IMR-90 (cell line): Measurements from ENCODE around the gene PRR36. TPM values are rescaled to one million over a fixed set of nuclear protein-coding genes. Genes with fewer than 3 reads are reported as not detected.

Experiments used
- ATAC-seq: fragments of 200-7000 bp; cut with Tn5 transposase; 2 replicates; pipeline ENCODE4 v1.9.1; 2020; ENCODE audit warnings: low read depth, mild to moderate bottlenecking, moderate library complexity
- BruUV-seq: library from RNA; stranded (reverse); fragments of 400-500 nt; replicated peaks from 2 replicates; lab custom pipeline; 2021; lab: Mats Ljungman, UMichigan
- CTCF ChIA-PET: fragments of 300-600 bp; formaldehyde crosslinking; extraction: SDS; loops from one replicate; lab custom pipeline; 2021; ENCODE audit warnings: antibody characterized with exemption; lab: Yijun Ruan, JAX
- POLR2A ChIA-PET: fragments of 300-600 bp; sonication (Branson Sonifier 250); formaldehyde crosslinking; loops from one replicate; lab custom pipeline; 2022; ENCODE audit warnings: antibody characterized with exemption; ENCODE audit not compliant: unreplicated experiment; lab: Charles Lee
- DNase-seq: peaks from one replicate; pipeline ENCODE4 v3.0.0; 2013
- H2AFZ ChIP-seq: replicated peaks from 2 replicates; pipeline ENCODE3; 2013; ENCODE audit warnings: low read length, mild to moderate bottlenecking; ENCODE audit not compliant: poor library complexity
- H2AK5ac ChIP-seq: 2 replicates; pipeline ENCODE4 v1.6.1; 2013; ENCODE audit warnings: low read depth, low read length, inconsistent platforms
- H2AK9ac ChIP-seq: replicated peaks from 2 replicates; pipeline ENCODE3; 2013; ENCODE audit warnings: mild to moderate bottlenecking, low read depth, low read length, moderate library complexity; ENCODE audit not compliant: poor library complexity
- H2BK120ac ChIP-seq: 2 replicates; pipeline ENCODE4 v1.6.1; 2013; ENCODE audit warnings: low read depth, low read length, inconsistent platforms
- H2BK15ac ChIP-seq: 3 replicates; pipeline ENCODE4 v1.6.1; 2013; ENCODE audit warnings: low read depth, low read length, inconsistent platforms
- H2BK20ac ChIP-seq: 2 replicates; pipeline ENCODE4 v1.6.1; 2013; ENCODE audit warnings: low read depth, mild to moderate bottlenecking, inconsistent platforms, low read length, moderate library complexity
- H2BK5ac ChIP-seq: 2 replicates; pipeline ENCODE4 v1.6.1; 2013; ENCODE audit warnings: mild to moderate bottlenecking, low read depth, low read length, inconsistent platforms; ENCODE audit not compliant: poor library complexity, severe bottlenecking
- H3K14ac ChIP-seq: replicated peaks from 2 replicates; pipeline ENCODE4 v1.6.1; 2013; ENCODE audit warnings: low read depth, low read length, inconsistent platforms
- H3K18ac ChIP-seq: 2 replicates; pipeline ENCODE4 v1.6.1; 2013; ENCODE audit warnings: low read depth, low read length, control low read depth
- H3K23ac ChIP-seq: 2 replicates; pipeline ENCODE4 v1.6.1; 2013; ENCODE audit warnings: low read depth, low read length, inconsistent platforms
- H3K27ac ChIP-seq: 2 replicates; pipeline ENCODE4 v1.5.1; 2013; ENCODE audit warnings: mild to moderate bottlenecking, control low read depth, low read length; ENCODE audit not compliant: insufficient read depth
- H3K27me3 ChIP-seq: 2 replicates; pipeline ENCODE4 v1.6.1; 2013; ENCODE audit warnings: low read length; ENCODE audit not compliant: control insufficient read depth, insufficient read depth
- H3K36me3 ChIP-seq: 2 replicates; pipeline ENCODE4 v1.6.1; 2013; ENCODE audit warnings: low read length, mixed read lengths; ENCODE audit not compliant: control insufficient read depth, insufficient read depth
- H3K4ac ChIP-seq: 2 replicates; pipeline ENCODE4 v1.6.1; 2013; ENCODE audit warnings: low read depth, low read length, inconsistent platforms
- H3K4me1 ChIP-seq: 2 replicates; pipeline ENCODE4 v1.6.1; 2013; ENCODE audit warnings: low read length, mixed read lengths; ENCODE audit not compliant: control insufficient read depth, insufficient read depth
- H3K4me2 ChIP-seq: 2 replicates; pipeline ENCODE4 v1.6.1; 2013; ENCODE audit warnings: low read depth, mild to moderate bottlenecking, control low read depth, low read length, moderate library complexity
- H3K4me3 ChIP-seq: 2 replicates; pipeline ENCODE4 v1.5.1; 2013; ENCODE audit warnings: low read depth, mild to moderate bottlenecking, control low read depth, low read length, moderate library complexity; ENCODE audit not compliant: insufficient read depth
- H3K56ac ChIP-seq: 2 replicates; pipeline ENCODE4 v1.6.1; 2013; ENCODE audit warnings: low read length, inconsistent platforms; ENCODE audit not compliant: insufficient read depth; ENCODE audit errors: extremely low read depth
- H3K79me1 ChIP-seq, 2 experiments: 2 replicates each; pipeline ENCODE4 v1.6.1; 2013; ENCODE audit warnings: low read length in 2 of 2, inconsistent platforms in 1 of 2, low read depth in 1 of 2
- H3K9ac ChIP-seq: 2 replicates; pipeline ENCODE4 v1.6.1; 2013; ENCODE audit warnings: low read depth, low read length, control low read depth
- H3K9me1 ChIP-seq: 2 replicates; pipeline ENCODE4 v1.6.1; 2013; ENCODE audit warnings: low read length, inconsistent platforms; ENCODE audit not compliant: insufficient read depth
- H3K9me3 ChIP-seq: 2 replicates; pipeline ENCODE4 v1.6.1; 2013; ENCODE audit warnings: low read length; ENCODE audit not compliant: control insufficient read depth, insufficient read depth
- H4K20me1 ChIP-seq: 2 replicates; pipeline ENCODE4 v1.6.1; 2013; ENCODE audit warnings: low read length, inconsistent platforms; ENCODE audit not compliant: insufficient read depth
- H4K5ac ChIP-seq: 2 replicates; pipeline ENCODE4 v1.6.1; 2013; ENCODE audit warnings: mild to moderate bottlenecking, low read depth, low read length, control low read depth
- H4K8ac ChIP-seq, 2 experiments: 2 replicates each; pipeline ENCODE4 v1.6.1; 2013; ENCODE audit warnings: low read depth in 2 of 2, low read length in 2 of 2, control low read depth in 1 of 2, inconsistent platforms in 1 of 2
- H4K91ac ChIP-seq: 2 replicates; pipeline ENCODE4 v1.6.1; 2013; ENCODE audit warnings: low read depth, low read length, inconsistent platforms; ENCODE audit not compliant: insufficient read depth
- CHD1 ChIP-seq: IDR thresholded peaks from 2 replicates; pipeline ENCODE4 v1.6.1; 2012; ENCODE audit warnings: low read depth, low read length, improper control_type of control experiment
- CTCF ChIP-seq: conservative IDR thresholded peaks from 2 replicates; pipeline ENCODE4 v1.5.1; 2012; ENCODE audit warnings: mild to moderate bottlenecking, low read depth, low read length, improper control_type of control experiment
- ELK1 ChIP-seq: fragments of 150-350 bp; IDR thresholded peaks from 2 replicates; pipeline ENCODE4 v1.6.1; 2016; ENCODE audit warnings: low read depth, mild to moderate bottlenecking, low read length, moderate library complexity, borderline replicate concordance
- FOS ChIP-seq: fragments of 150-350 bp; IDR thresholded peaks from 2 replicates; pipeline ENCODE4 v1.6.1; 2016; ENCODE audit warnings: low read depth, low read length
- MAFK ChIP-seq: IDR thresholded peaks from 2 replicates; pipeline ENCODE4 v1.6.1; 2012; ENCODE audit warnings: low read depth, low read length, improper control_type of control experiment
- MAZ ChIP-seq: IDR thresholded peaks from 2 replicates; pipeline ENCODE4 v1.6.1; 2012; ENCODE audit warnings: low read depth, mild to moderate bottlenecking, low read length, improper control_type of control experiment, moderate library complexity, borderline replicate concordance
- MXI1 ChIP-seq: IDR thresholded peaks from 2 replicates; pipeline ENCODE4 v1.6.1; 2012; ENCODE audit warnings: low read depth, mild to moderate bottlenecking, low read length, moderate library complexity, borderline replicate concordance
- NFE2L2 ChIP-seq: fragments of 150-350 bp; IDR thresholded peaks from 2 replicates; pipeline ENCODE4 v1.6.1; 2016; ENCODE audit warnings: low read depth, mild to moderate bottlenecking, low read length
- POLR2A ChIP-seq: IDR thresholded peaks from 2 replicates; pipeline ENCODE4 v1.6.1; 2012; ENCODE audit warnings: mild to moderate bottlenecking, low read depth, low read length
- RAD21 ChIP-seq: IDR thresholded peaks from 2 replicates; pipeline ENCODE4 v1.6.1; 2012; ENCODE audit warnings: low read length, improper control_type of control experiment
- RCOR1 ChIP-seq: IDR thresholded peaks from 2 replicates; pipeline ENCODE4 v1.6.1; 2012; ENCODE audit warnings: mild to moderate bottlenecking, low read length, improper control_type of control experiment; ENCODE audit not compliant: insufficient replicate concordance
- RFX5 ChIP-seq: IDR thresholded peaks from 2 replicates; pipeline ENCODE4 v1.8.0; 2012; ENCODE audit warnings: low read depth, mild to moderate bottlenecking, low read length, moderate library complexity
- SMC3 ChIP-seq: fragments of 150-350 bp; IDR thresholded peaks from 2 replicates; pipeline ENCODE4 v1.6.1; 2016; ENCODE audit warnings: low read depth, mild to moderate bottlenecking, antibody characterized with exemption, low read length, moderate library complexity
- USF2 ChIP-seq: fragments of 150-350 bp; IDR thresholded peaks from 2 replicates; pipeline ENCODE4 v1.6.1; 2017; ENCODE audit warnings: mild to moderate bottlenecking, antibody characterized with exemption, low read length, low read depth
- WGBS, 2 experiments: methylation state at CpG; one replicate each; pipeline versions ENCODE4 v1.1.5 to v1.1.7; 2013; ENCODE audit warnings: missing lambda C conversion rate in 2 of 2; ENCODE audit not compliant: insufficient read length in 1 of 2; ENCODE audit errors: extremely low coverage in 2 of 2; 5-methylcytosine and 5-hydroxymethylcytosine counted together
- dilution Hi-C: fragments of 300-500 bp; cut with HindIII; formaldehyde crosslinking; loops from one replicate; pipeline ENCODE4 v1.14.3; 2018; ENCODE audit warnings: low sequenced_read_pairs; ENCODE audit not compliant: unreplicated experiment
- in situ Hi-C: fragments of 300-500 bp; cut with MboI; formaldehyde crosslinking; loops from 3 replicates; pipeline ENCODE4 v1.14.3; 2019; ENCODE audit warnings: low sequenced_read_pairs, inconsistent platforms, mixed read lengths
- intact Hi-C: fragments of 100-400 bp; cut with micrococcal nuclease; formaldehyde crosslinking; loops from 2 replicates; pipeline ENCODE4 v1.10.0; 2022
- polyA plus RNA-seq, 3 experiments: library from polyadenylated mRNA; depleted of rRNA; stranded (reverse); fragments of >200 nt; gene quantifications; 2 replicates each; pipeline ENCODE4 v1.2.3, GENCODE V29; 2012; ENCODE audit warnings: low replicate concordance in 1 of 3
- total RNA-seq: library from RNA; depleted of rRNA; stranded (reverse); fragments of >200 nt; gene quantifications from 2 replicates; pipeline ENCODE4 v1.2.3, GENCODE V29; 2012

PRR36 gene
- total and polyA plus RNA-seq, 2 of the 4 experiments (the other 2 are of a cell fraction), result 0.02 TPM; not detected in 1

GRCh38 chr19:7907544-7907943 lies 33.4 kb upstream of the PRR36 start:
- Histone ChIP-seq H3K36me3 (peaks cover 31% of the 10 kb centered on the region), H3K14ac (no peak overlapping the region), H2BK120ac (no peak overlapping the region), H3K4ac (no peak overlapping the region), H3K23ac (no peak overlapping the region), H2BK5ac (no peak overlapping the region), H2BK20ac (no peak overlapping the region), H3K56ac (no peak overlapping the region), H4K8ac (no peak overlapping the region), H2AK5ac (no peak overlapping the region), H3K4me3 (no peak overlapping the region), H2AK9ac (no peak overlapping the region), H3K79me1 (peaks cover 12 to 46% of the 10 kb centered on the region in 2 experiments; a peak in 3 of 4 replicates), H3K27me3 (no peaks in the 10 kb centered on the region), H3K18ac (no peak overlapping the region), H4K91ac (no peak overlapping the region), H3K4me2 (no peak overlapping the region), H3K9me1 (peaks cover 7% of the 10 kb centered on the region), H3K4me1 (peaks cover 9% of the 10 kb centered on the region), H4K20me1 (peaks cover 50% of the 10 kb centered on the region), H2BK15ac (no peak overlapping the region), H3K27ac (no peak overlapping the region), H2AFZ (no peak overlapping the region), H4K5ac (no peak overlapping the region), H3K9me3 (no peaks in the 10 kb centered on the region), H3K9ac (no peak overlapping the region)
- intact Hi-C loops, result no loop called here
- CTCF ChIA-PET, result no interaction called here
- no TSS peak for BruUV-seq
- WGBS, 2 experiments, result no CpG with 5 or more reads among the region's 11 CpGs
- POLR2A ChIA-PET, result no interaction called here
- TF ChIP-seq NFE2L2, result no peak
- TF ChIP-seq RFX5, result no peak
- TF ChIP-seq POLR2A, result no peak
- no peak for TF ChIP-seq CHD1
- no peak for TF ChIP-seq MAZ
- TF ChIP-seq FOS, result no peak
- TF ChIP-seq USF2, result no peak
- TF ChIP-seq RAD21, result no peak
- TF ChIP-seq SMC3, result no peak
- TF ChIP-seq MXI1, result no peak
- TF ChIP-seq CTCF, result no peak
- TF ChIP-seq MAFK, result no peak
- TF ChIP-seq ELK1, result no peak
- no peak for TF ChIP-seq RCOR1
- in situ Hi-C loops, result no loop called here
- ATAC-seq, result no peak
- no peak for DNase-seq
- dilution Hi-C loops, result no loop called here
